ENCODE data around the gene MBD2. TPM values are rescaled to one million over a fixed set of nuclear protein-coding genes. Genes with fewer than 3 reads are reported as not detected.

Gene MBD2
- total RNA-seq, 2 experiments from 2014 or later, result 39.2 to 176 TPM

- no peaks in the 10 kb centered on the region for H3K79me2 ChIP-seq (ENCODE audit: insufficient read depth, low read depth, low read length)
- no peak overlapping the region for H3K27ac ChIP-seq (ENCODE audit: low read depth, low read length, poor library complexity, severe bottlenecking)
- no TSS peak for BruUV-seq (replicated peaks)
Measured at GRCh38 chr18:54141041-54141608, 83.3 kb downstream of the MBD2 start.

GRCh38 chr18:54140641-54141040, 83.8 kb downstream of the MBD2 start:
- no peaks in the 10 kb centered on the region for H3K4me1 ChIP-seq (ENCODE audit: insufficient read depth, low read length, poor library complexity, severe bottlenecking)
- no peak overlapping the region for H3K27ac ChIP-seq (ENCODE audit: low read depth, low read length, poor library complexity, severe bottlenecking)
- no peak overlapping the region for H3K4me3 ChIP-seq (ENCODE audit: low read depth, low read length, poor library complexity, severe bottlenecking)
- no peaks in the 10 kb centered on the region for H4K20me1 ChIP-seq (ENCODE audit: insufficient read depth, low read length)
- peaks cover 13% of the 10 kb centered on the region for H3K36me3 ChIP-seq (ENCODE audit: insufficient read depth, low read length)
- POLR2A ChIA-PET, result no interaction called here
- no TSS peak for BruUV-seq (replicated peaks)
- intact Hi-C loops (cut with micrococcal nuclease; ENCODE audit: unreplicated experiment), result no loop called here
- H3K9me2 ChIP-seq (ENCODE audit: insufficient read depth, low read length), result no peaks in the 10 kb centered on the region
- CTCF ChIA-PET (ENCODE audit: unreplicated experiment), result no interaction called here
- H3K79me2 ChIP-seq (ENCODE audit: insufficient read depth, low read depth, low read length), result no peaks in the 10 kb centered on the region
- no peak for DNase-seq (ENCODE audit: low spot score)
- H3K4me2 ChIP-seq (ENCODE audit: low read length), result no peak overlapping the region
- no peak overlapping the region for H2AFZ ChIP-seq (ENCODE audit: low read length)
- 0 out of 2 replicates have a peak, but pooled peaks cover 6% of the 10 kb centered on the region for H3K9me3 ChIP-seq (ENCODE audit: low read length)
- TF ChIP-seq EZH2phosphoT487 (IDR thresholded peaks at IDR 0.05; ENCODE audit: borderline replicate concordance, low read depth, low read length) (no peak), CTCF (conservative IDR thresholded peaks at IDR 0.05; ENCODE audit: low read length) (no peak)

More at GRCh38 chr18:54141041-54141608, 83.3 kb downstream of the MBD2 start:
- DNase-seq (ENCODE audit: low spot score), result no peak
- TF ChIP-seq CTCF (conservative IDR thresholded peaks at IDR 0.05; ENCODE audit: low read length), result no peak
- TF ChIP-seq EZH2phosphoT487 (IDR thresholded peaks at IDR 0.05; ENCODE audit: borderline replicate concordance, low read depth, low read length), result no peak
- H3K9me2 ChIP-seq (ENCODE audit: insufficient read depth, low read length), result no peaks in the 10 kb centered on the region
- POLR2A ChIA-PET, result no interaction called here
- 0 out of 2 replicates have a peak, but pooled peaks cover 6% of the 10 kb centered on the region for H3K9me3 ChIP-seq (ENCODE audit: low read length)
- intact Hi-C loops (cut with micrococcal nuclease; ENCODE audit: unreplicated experiment), result no loop called here
- no peaks in the 10 kb centered on the region for H4K20me1 ChIP-seq (ENCODE audit: insufficient read depth, low read length)
- peaks cover 13% of the 10 kb centered on the region for H3K36me3 ChIP-seq (ENCODE audit: insufficient read depth, low read length)
- no peak overlapping the region for H3K4me3 ChIP-seq (ENCODE audit: low read depth, low read length, poor library complexity, severe bottlenecking)
- H2AFZ ChIP-seq (ENCODE audit: low read length), result no peak overlapping the region
- no peak overlapping the region for H3K4me2 ChIP-seq (ENCODE audit: low read length)
- H3K4me1 ChIP-seq (ENCODE audit: insufficient read depth, low read length, poor library complexity, severe bottlenecking), result no peaks in the 10 kb centered on the region
- CTCF ChIA-PET (ENCODE audit: unreplicated experiment), result no interaction called here

GRCh38 chr18:54135216-54135615, 89.3 kb downstream of the MBD2 start:
- no peak for DNase-seq (ENCODE audit: low spot score)
- no TSS peak for BruUV-seq (replicated peaks)
- intact Hi-C loops (cut with micrococcal nuclease; ENCODE audit: unreplicated experiment), result no loop called here
- Histone ChIP-seq H3K79me2 (ENCODE audit: insufficient read depth, low read depth, low read length) (no peaks in the 10 kb centered on the region), H3K9me3 (ENCODE audit: low read length) (no peaks in the 10 kb centered on the region), H3K27ac (ENCODE audit: low read depth, low read length, poor library complexity, severe bottlenecking) (no peak overlapping the region), H3K4me3 (ENCODE audit: low read depth, low read length, poor library complexity, severe bottlenecking) (no peak overlapping the region), H3K36me3 (ENCODE audit: insufficient read depth, low read length) (no peaks in the 10 kb centered on the region; the same call in 1 of the 2 replicates), H3K4me2 (ENCODE audit: low read length) (no peak overlapping the region), H3K9me2 (ENCODE audit: insufficient read depth, low read length) (no peaks in the 10 kb centered on the region), H3K4me1 (ENCODE audit: insufficient read depth, low read length, poor library complexity, severe bottlenecking) (peaks cover 8% of the 10 kb centered on the region), H4K20me1 (ENCODE audit: insufficient read depth, low read length) (no peaks in the 10 kb centered on the region), H2AFZ (ENCODE audit: low read length) (no peak overlapping the region)
- ChIA-PET POLR2A (no interaction called here), CTCF (ENCODE audit: unreplicated experiment) (no interaction called here)
- TF ChIP-seq CTCF (conservative IDR thresholded peaks at IDR 0.05; ENCODE audit: low read length), result no peak
- no peak for TF ChIP-seq EZH2phosphoT487 (IDR thresholded peaks at IDR 0.05; ENCODE audit: borderline replicate concordance, low read depth, low read length)
